NCI-H2227 (cell line): Measurements from ENCODE around the gene ARPC4.
A peak's percentile ranks its signal among the peaks of the same experiment; 100 is the strongest.

Experiments used
- DNase-seq: peaks from one replicate; lab custom pipeline; 2025; ENCODE audit not compliant: unreplicated experiment; lab: John Stamatoyannopoulos, UW

The ARPC4 gene

DNA sequence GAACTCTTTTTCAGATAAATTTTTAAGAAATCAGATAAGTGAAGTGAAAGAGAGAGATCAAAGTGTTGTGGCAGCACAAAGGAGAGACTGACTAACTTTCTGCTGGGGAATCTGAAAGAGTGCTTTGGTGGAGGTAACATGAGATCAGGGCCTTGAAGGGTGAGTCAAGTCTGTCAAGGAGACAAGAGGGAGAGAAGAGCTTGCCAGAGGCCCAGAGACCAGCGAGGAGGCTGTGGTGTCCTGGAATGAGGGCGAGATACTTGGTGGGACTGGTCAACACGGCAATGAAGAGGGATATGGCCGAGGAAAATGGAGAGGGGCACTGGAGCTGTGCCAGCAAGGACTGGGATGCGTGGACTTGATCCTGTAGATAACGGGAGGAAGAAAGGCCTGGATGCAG, 5.2 kb upstream of the ARPC4 start:
- no peak for DNase-seq

DNA sequence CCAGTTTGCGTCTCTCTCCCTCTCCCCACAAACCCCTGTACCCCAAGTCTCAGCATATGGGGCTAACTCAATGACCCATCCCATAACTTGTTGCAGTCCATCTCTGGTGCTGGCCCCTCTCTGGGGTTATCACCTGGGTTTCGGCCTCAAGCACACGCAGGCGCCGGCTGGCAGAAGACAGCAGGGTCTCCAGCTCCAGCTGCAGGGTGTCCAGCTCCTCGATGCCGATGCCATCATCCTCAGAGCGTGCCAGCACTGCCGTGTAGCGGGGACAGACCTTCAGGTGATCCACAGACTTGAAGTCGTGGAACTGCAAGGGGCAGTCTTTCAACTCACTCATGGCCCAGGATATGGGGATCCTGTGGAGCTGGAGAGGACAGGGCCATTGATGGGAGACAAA, 1.8 kb upstream of the ARPC4 start:
- DNase-seq, result no peak

DNA sequence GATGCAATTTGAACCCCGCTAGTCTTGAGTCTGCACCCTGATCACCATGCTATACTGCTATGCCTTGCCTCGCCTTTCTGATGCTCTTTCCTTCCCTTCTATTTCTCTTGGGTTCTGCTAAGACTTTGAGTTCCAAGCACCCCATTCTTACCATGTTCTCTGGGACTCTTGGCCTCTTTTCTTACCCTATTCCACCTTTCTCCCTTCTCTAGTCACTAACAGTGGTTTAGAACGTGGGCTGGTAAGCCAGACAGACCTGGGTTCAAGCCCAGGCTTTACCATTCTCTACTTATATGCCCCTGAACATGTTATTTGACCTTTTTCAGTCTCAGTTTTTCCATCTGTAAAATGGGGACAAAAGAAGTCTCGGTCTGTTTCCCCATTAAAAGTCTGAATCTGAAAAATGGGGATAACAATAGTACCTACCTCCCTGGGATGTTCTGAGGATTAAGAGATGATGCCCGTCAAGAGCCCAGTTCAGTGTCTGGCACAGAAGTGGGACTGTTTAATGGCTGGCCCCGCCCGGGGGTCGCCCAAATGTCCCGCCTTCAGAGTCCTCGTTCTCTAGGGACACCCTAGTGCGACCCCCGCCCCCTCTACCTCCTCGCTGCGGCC, 985 bp upstream of the ARPC4 start:
- DNase-seq, result no peak

DNA sequence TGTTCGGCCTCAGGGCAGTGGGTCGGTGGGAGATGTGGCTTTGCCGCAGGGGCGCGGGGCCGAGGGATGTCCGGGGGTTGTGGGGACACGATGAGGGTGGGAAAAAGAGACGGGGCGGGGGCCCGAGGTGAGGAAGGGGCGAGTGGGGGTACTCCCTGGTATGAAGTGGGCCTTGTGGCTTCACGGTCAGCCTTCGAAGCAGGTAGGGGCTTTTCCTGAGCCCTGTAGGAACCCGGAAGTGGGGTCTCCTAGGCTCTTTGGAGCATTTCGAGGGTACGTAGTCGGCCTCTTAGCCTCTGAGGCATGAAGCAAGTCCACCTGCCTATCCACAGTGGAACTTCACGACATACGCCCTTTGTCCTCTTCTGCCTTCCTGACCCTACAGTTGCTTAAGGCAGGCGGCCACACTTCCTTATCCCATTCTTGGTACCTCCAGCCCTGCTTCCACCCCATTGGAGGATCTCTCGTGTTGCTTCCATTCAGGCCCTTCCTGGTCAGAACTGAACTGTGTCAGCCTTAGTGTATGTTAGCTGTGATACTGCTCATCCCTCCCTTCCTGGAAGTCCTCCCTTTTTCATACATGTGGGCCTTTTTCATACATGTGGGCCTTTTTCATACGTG, 389 bp downstream of the ARPC4 start:
- DNase-seq, result peak; percentile 35

DNA sequence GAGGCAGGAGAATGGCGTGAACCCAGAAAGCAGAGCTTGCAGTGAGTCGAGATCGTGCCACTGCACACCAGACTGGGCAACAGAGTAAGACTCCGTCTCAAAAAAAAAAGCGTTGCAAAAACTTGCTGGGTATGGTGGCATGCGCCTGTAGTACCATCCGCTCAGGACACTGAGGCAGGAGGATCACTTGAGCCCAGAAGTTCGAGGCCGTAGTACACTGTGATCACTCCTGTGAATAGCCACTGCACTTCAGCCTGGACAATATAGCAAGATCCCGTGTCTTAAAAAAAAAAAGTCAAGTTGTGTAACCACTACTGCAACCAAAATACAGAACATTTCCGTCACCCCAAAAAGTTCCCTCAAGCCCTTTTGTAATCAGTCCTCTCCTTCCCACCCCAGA, 1.5 kb downstream of the ARPC4 start:
- no peak for DNase-seq

DNA sequence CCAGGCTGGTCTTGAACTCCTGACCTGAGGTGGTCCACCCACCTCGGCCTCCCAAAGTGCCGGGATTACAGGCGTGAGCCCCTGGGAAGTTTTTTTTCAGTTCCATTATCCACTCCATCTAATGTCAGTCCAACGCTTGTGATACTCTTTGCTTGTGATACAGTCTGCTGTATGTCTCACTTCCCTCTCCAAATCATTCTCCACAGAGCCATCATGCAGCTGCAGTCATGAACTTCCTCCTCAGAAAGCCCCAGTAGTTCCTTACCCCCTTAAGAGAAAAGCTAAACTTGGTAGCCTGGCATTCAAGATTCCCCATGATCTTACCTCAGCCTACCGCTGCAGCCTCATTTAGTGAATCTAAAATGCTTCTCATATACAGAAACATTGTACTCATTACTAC, 2.3 kb downstream of the ARPC4 start:
- DNase-seq, result no peak

DNA sequence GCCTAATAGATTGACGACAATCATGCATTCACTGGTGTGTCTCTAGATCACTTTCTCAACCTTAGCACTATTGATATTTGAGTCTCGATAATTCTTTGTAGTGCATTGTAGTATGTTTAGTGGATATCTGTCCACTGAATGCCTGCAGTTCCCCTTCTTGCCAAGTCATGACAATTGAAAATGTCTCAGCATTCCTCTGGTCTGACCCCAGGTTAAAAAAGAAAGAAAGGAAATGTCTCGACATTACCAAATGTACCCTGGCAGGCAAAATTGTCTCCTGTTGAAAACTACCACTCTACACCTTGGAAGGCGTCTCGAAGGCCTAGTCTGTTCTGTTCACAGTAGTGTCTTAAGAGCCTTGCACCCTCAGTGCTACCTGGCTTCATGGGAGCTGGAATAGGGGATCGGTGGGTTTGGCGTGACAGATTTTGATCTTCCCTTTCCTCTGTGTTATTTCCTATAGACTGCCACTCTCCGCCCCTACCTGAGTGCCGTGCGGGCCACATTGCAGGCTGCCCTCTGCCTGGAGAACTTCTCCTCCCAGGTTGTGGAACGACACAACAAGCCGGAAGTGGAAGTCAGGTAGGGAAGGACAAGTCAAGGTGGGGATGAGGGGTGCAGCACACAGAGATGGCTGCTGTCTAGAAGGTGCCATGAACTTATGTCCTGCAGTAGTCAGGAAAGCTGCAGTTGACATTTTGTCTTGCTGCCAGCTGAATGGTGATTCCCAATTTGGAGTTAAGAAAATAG, 4.5 kb downstream of the ARPC4 start:
- no peak for DNase-seq

DNA sequence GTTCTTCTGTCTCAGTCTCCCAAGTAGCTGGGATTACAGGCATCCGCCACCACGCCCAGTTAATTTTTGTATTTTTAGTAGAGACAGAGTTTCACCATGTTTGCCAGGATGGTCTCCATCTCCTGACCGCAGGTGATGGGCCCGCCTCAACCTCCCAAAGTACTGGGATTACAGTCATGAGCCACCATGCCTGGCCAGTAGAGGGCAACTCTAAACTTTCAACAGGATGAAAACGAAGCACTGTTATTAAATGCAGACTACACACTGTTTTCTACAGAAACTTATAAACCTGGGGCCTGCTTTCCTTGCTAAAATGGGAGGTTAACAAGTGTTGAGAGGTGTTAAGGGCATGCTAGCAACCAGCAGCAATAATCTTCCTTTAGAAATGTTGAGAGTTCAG, 7.6 kb downstream of the ARPC4 start:
- DNase-seq, result no peak

DNA sequence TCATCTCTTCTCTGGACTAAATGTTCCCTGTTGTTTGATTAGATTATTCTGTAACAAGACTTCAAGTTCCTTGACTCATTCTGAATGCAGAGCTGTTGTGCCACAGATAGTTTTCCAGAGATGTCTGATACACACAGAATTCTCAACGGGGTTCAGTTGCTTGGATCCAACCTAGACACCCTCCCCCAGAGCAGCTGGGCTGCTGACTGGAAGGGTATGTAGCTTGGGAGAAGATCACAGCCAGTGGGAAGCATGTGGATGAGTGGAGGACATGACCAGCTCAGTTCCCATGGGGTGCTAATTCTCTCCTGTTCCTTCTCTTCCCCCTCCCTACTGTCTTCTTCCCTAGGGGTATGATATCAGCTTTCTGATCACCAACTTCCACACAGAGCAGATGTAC, 10.6 kb downstream of the ARPC4 start:
- no peak for DNase-seq

DNA sequence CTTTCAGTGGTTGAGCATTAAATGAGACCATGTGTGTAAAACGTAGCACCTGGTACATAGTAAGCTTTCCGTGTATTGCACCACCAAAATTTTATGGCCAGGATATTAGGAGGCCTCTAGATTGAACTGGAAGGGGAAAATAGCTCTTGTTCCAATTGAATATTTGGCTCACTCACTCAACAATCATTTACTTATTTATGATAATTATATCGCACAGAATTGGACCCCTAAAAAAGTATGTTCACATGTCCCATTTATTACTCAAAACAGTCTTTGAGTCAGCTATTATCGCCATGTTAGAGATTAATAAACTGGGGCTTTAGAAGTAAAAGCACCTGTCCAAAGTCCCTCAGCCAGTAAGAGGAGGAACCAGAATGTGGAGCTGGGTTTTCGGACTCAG, 12.1 kb downstream of the ARPC4 start:
- no peak for DNase-seq

DNA sequence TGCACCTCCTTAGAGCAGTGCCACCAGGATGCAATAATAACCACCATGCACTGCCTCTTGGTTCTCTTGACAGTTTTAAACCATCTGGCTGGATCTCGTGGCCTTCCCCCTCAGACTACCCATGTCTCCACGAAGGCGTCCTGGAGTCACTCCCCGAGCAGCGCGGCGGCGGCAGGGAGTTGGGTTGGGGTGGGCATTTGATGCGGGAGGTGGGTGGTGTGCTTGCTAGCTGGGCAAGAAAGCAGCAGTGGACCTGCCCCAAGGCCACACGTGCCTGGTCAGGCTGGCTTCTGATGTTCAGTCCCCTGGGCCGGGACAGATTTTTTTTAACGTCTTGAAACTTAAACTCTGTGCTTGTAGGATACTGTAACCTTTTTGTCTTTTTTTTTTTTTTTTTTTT, 13.3 kb downstream of the ARPC4 start:
- no peak for DNase-seq

DNA sequence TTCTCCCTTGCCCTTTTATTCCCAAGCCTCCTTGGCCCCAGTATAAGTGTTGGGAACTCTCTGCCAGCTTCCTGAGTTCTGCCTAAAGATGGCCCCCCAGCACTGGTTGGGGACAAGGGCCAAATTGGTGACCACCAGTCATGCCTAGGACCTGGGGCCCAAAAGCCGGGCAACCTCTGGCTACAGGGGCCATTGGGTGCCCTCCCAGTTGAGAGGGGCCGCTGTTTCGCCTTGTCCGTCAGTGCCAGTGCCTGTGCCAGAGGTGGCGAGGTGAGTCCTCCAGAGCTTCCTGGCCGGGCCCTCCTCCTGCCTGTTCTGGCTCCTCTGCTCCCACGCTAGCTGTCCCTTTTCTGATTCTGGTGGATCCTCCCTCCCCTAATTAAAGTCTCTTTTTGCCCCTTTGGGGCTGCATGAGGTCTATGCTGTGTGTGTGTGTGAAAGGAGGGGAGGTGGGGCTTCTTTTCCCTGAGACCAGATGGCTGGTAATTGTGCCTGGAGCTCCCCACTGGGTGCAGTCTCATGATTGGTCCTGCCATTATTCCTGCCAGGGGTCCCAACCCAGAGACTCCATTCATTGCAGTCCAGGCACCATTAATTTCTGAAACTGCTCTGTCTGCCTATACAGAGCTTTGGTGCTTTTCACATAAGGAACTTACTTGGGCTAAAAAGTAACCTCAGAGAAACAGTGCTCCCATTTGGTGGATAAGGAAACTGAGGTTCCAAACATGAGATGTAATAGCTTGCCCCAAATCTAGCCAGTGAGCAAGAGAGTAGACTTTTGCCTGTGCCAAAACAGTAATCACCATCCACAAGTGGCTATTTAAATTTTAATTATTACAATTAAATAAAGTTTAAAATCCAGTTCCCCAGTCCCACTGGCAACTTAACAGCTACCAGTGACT, 14.1 kb downstream of the ARPC4 start:
- DNase-seq, result peak; percentile 81

DNA sequence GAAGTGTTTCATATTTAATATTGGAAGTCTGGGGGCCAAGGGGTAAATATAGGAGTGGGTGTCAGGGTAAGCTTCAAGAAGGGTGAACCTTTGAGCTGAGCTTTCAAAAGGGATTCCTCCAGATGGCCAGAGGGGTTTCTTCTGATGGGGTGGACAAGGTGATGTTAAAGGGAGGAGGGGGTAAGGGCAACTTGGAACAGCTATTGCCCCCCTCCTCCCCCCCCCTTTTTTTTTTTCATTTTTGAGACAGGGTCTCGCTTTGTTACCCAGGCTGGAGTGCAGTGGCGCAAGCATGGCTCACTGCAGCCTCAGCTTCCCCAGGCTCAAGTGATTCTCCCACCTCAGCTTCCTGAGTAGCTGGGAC, 15.1 kb downstream of the ARPC4 start:
- DNase-seq, result no peak

DNA sequence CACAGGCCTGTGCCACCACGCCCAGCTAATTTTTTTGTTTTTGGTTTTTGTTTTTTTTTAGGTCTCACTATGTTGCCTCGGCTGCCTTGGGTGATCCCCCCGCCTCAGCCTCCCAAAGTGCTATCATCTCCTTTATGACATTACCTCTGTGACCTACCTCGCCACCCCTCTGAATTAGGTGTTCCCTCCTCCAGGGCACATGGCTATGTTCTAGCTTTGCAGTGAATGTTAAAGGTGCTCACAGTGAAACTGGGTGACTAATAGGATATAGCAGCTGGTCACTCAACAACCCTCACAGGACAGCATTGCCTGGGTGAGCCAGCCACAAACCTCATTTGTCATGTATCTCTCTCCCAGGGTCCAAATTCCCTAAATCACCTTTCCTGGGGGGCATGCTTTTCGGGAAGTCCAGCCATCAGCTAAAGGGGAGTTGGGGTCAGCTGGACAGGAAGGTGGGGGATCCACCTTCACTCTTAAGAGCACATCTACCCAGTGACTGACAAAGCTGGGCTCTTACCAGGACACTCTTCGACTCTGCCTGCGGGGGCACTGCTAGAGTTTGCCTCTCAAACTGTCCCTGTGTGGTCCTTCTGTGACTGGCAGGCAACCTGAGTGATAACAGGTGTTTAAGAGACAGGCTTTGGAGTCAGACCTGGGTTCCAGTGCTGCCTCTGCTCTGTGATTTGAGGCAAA, 15.6 kb downstream of the ARPC4 start:
- DNase-seq, result peak; percentile 19

DNA sequence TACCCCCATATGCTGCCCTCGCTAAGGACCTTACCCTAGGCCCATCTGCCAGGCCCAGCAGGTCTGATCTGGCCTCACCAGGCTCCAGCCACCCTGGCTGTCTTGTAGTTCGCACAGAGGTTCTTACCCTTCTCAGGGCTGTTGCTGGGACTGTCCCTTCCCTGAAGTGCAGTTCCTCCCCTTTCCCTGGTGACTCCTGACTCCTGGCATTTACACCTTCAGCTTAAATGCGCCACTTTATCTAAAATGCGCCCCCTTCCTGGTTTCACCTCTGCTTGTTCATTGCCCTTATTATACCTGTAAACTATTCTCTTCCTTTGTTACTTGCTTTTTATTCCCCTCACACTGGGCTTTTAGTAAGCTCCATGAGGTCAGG, 16.3 kb downstream of the ARPC4 start:
- no peak for DNase-seq

DNA sequence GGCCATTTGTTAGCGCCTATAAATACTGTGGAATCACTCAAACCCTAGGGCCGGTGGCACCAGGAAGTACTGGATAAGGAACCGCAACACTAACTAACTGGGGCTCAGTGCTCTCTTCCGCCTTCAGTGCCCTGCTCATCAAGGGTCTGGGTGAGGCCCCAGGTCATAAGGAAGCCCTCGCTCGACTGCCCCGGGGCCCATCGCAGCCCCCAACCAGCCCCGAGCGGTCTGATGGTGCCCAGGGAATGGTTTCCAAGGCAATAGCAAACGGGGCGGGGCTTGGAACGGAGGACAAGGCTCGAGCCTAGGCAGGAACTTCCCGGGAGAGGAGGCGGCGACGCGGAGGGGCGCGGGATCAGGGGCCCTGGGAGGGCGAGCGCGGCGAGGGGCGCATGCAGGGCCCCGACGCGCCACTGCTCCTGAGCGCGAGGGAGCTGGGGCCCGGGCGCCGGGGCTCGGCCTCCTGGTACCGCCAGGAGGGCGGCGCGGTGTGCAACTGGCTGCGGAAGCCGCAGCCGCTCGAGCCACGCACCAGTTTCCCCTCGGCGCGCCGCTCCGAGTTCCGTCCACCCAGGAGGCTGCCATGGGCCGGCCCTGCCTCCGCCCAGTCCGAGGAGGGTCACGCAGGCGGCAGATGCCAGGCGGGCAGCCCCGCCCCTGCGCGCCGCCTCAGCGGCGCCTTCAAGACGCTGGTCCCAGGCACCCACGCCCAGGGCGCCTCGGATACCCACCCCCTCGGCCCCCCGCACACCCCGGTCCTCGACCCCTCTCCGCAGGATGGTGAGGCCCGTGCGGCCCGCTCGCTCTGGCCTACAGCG, 16.9 kb downstream of the ARPC4 start, which contains the start of gene TTLL3:
TTLL3 (plus strand) TSS at position 648 of the 818 bp plus-strand sequence. CDS start 400 bp downstream, outside the sequence.
- peak; percentile 77 for DNase-seq

DNA sequence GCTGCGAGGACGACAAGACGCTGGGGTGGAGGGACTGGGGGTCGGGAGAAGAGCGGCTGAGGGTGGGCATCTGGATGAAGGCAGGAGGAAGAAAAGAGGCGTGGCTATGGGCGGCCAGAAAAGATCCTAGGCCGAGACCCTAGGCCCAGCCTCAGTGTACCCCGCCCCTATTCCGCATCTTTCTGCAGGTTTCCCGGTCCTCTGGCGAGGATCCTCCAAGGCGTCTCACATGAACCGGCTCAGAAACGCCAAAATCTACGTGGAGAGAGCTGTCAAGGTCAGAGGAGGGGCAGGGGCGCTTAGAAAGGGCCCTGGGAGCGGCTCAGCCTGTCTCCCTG, 17.5 kb downstream of the ARPC4 start:
- DNase-seq, result no peak

DNA sequence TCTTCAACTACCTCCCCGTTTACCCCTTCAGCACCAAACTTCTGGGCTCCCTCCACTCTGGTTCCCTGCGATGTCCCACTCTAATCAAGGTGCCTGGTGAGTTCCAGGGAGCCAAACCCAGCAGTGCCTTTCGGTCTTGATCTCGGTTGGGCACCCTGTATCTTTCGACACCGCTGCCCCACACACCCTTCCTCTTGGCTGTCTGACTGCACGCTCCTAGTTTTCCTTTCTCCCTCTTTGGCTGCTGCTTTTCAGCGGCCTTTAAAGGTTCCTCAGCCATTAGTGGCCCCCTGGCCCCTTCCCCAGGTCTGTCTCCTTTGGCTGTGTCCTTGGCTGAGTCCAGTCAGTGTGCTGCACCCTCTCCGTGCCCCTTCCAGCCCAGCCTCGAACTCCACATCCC, 18.0 kb downstream of the ARPC4 start:
- no peak for DNase-seq

DNA sequence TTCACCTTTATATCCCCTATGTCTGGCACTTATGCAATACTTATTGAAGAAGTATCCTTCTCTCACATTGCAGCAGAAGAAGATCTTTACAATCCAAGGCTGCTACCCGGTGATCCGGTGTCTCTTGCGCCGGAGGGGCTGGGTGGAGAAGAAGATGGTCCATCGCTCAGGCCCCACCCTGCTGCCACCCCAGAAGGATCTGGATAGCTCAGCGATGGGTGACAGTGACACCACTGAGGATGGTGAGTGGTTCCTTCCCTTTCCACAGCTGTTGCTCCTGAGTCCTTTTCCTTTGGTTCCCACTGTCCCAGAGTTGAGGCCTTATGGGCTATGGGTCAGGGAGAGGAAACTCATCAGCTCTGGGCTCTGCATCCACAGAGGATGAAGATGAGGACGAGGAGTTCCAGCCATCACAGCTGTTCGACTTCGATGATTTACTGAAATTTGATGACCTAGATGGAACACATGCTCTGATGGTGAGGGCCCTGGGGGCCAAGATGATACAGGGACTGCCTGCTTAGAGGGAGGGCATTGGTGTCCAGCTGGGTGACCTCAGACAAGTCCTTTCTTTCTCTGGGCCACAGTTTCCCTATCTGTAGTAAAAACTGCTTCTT, 20.1 kb downstream of the ARPC4 start:
- DNase-seq, result no peak

DNA sequence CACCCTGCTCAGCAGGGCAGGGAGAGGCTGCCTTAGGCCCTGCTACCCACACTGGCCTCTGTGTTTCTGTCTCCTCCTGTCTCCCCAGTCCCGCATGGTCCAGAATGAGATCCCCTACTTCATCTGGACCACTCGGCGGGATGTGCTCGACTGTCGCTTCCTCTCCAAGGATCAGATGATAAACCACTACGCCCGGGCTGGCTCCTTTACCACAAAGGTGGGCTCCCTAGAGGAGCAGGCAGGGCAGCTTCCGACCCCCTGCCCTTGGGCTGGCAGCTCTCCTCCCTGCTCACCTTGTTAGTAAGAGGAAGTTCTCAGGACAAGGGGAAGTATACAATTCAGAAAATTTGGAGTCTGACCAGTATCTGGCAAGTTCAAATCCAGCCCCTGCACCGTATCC, 23.1 kb downstream of the ARPC4 start:
- DNase-seq, result no peak
